Breast epithelium (tissue), 3 donors: ENCODE measurements around the gene FBXO31.

Source experiments
- CTCF ChIP-seq, 3 donors: fragments of 450-650 bp; IDR thresholded peaks; one replicate each; pipeline ENCODE4 v1.5.1; 2016 to 2017; ENCODE audit warnings: antibody characterized with exemption in 3 of 3, mild to moderate bottlenecking in 3 of 3, moderate library complexity in 3 of 3
- POLR2A ChIP-seq: fragments of 450-650 bp; IDR thresholded peaks from one replicate; pipeline ENCODE4 v1.6.1; 2016; ENCODE audit warnings: antibody characterized with exemption, mild to moderate bottlenecking, moderate library complexity
- POLR2AphosphoS5 ChIP-seq, 3 donors: sonication (generic); formaldehyde crosslinking; IDR thresholded peaks; one replicate each; pipeline ENCODE4 v1.6.1; 2017; ENCODE audit warnings: antibody characterized with exemption in 3 of 3

DNA sequence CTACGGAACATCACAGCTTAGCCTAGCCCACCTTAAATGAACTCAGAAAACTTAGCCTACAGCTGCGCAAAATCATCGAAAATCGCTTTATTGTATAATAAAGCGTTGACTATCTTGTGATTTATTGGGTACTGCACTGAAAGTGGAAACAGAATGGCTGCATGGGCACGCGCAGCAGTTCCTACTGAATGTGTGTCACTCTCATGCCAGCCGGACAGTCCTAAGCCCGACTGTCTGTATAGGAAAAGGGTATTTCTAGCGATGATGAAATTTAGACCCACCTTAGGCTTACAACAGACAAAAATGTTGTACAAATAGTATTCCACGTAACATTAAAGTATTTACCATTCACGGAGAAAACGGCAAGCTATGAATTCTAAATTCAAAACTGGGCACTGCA, 9.3 kb downstream of the FBXO31 start:
- TF ChIP-seq POLR2AphosphoS5 (IDR thresholded peaks at IDR 0.05) (no peak), CTCF (IDR thresholded peaks at IDR 0.05) (no peak), POLR2A (no peak)
